Left ventricle myocardium superior (tissue), 1 donor: ENCODE data around the gene STARD10. TPM values are rescaled to one million over a fixed set of nuclear protein-coding genes. Genes with fewer than 3 reads are reported as not detected.

Experiments
- ATAC-seq: fragments of 200-7000 bp; cut with Tn5 transposase; one replicate; pipeline ENCODE4 v1.9.1; 2020; ENCODE audit warnings: mild to moderate bottlenecking, moderate library complexity
- DNase-seq: peaks from one replicate; pipeline ENCODE4 v3.0.0-alpha.2; 2020
- intact Hi-C: fragments of 100-400 bp; cut with micrococcal nuclease; formaldehyde crosslinking; loops from one replicate; pipeline ENCODE4 v1.11.0; 2022
- total RNA-seq: library from RNA; stranded (reverse); fragmentation: NEBNext Ultra II Directional; extraction: Animal tissue kit (Norgen Biotek cat#: 25700); gene quantifications from one replicate; pipeline ENCODE4 v1.2.1, GENCODE V29; 2021
- donor health status: DM: no; HTN: yes; CAD: no; lungs with severe emphysema.

The STARD10 gene
- total RNA-seq, 1 donor from 2014 or later = 102 TPM

- no peak for ATAC-seq
- no peak for DNase-seq
- intact Hi-C loops = no loop called here
Observed at GRCh38 chr11:72786305-72787215, 7.3 kb downstream of the STARD10 start.

- DNase-seq = no peak
- ATAC-seq = no peak
- intact Hi-C loops = no loop called here
Observed at GRCh38 chr11:72784662-72785061, 9.2 kb downstream of the STARD10 start.

- intact Hi-C loops = no loop called here
- DNase-seq = no peak
Observed at GRCh38 chr11:72783144-72783905, 10.5 kb downstream of the STARD10 start.

GRCh38 chr11:72782081-72782920 is 11.5 kb downstream of the STARD10 start:
- intact Hi-C loops = no loop called here
- DNase-seq = no peak
- ATAC-seq = no peak

More at GRCh38 chr11:72783144-72783905, 10.5 kb downstream of the STARD10 start:
- no peak for ATAC-seq

- DNase-seq (peak; percentile 60), ATAC-seq (peak; percentile 23)
- intact Hi-C loops = no loop called here
Observed at GRCh38 chr11:72781313-72782080, 12.3 kb downstream of the STARD10 start.

- no peak for ATAC-seq
- no peak for DNase-seq
- intact Hi-C loops = no loop called here
Observed at GRCh38 chr11:72781063-72781312, 12.9 kb downstream of the STARD10 start.

- no peak for ATAC-seq
- intact Hi-C loops = no loop called here
Observed at GRCh38 chr11:72780296-72781062, 13.4 kb downstream of the STARD10 start.

GRCh38 chr11:72779495-72780128 is 14.2 kb downstream of the STARD10 start:
- DNase-seq (no peak), ATAC-seq (no peak)
- intact Hi-C loops = no loop called here

More at GRCh38 chr11:72780296-72781062, 13.4 kb downstream of the STARD10 start:
- DNase-seq = no peak

- intact Hi-C loops = no loop called here
- DNase-seq (no peak), ATAC-seq (no peak)
Observed at GRCh38 chr11:72778535-72779494, 15.0 kb downstream of the STARD10 start.

- DNase-seq (no peak), ATAC-seq (no peak)
- intact Hi-C loops = no loop called here
Observed at GRCh38 chr11:72777755-72778278, 16.0 kb downstream of the STARD10 start.

- DNase-seq = peak; percentile 80
- intact Hi-C loops = no loop called here
- peak; percentile 80 for ATAC-seq
Observed at GRCh38 chr11:72776844-72777754, 16.7 kb downstream of the STARD10 start.

GRCh38 chr11:72776117-72776843 is 17.6 kb downstream of the STARD10 start:
- ATAC-seq = no peak
- no peak for DNase-seq
- intact Hi-C loops = no loop called here

- intact Hi-C loops = no loop called here
- ATAC-seq (no peak), DNase-seq (no peak)
Observed at GRCh38 chr11:72775288-72776110, 18.3 kb downstream of the STARD10 start.

- intact Hi-C loops = no loop called here
- ATAC-seq = no peak
Observed at GRCh38 chr11:72774499-72774898, 19.3 kb downstream of the STARD10 start.

More at GRCh38 chr11:72774499-72774898, 19.3 kb downstream of the STARD10 start:
- no peak for DNase-seq
